ENCODE results near the gene SERPINA4. TPM values are rescaled to one million over a fixed set of nuclear protein-coding genes. Genes with fewer than 3 reads are reported as not detected.

Gene SERPINA4
- total and polyA plus RNA-seq, 2 of the 8 experiments (the other 6 are each of a cell fraction or from before 2014, with no cell fraction given): not detected

DNA sequence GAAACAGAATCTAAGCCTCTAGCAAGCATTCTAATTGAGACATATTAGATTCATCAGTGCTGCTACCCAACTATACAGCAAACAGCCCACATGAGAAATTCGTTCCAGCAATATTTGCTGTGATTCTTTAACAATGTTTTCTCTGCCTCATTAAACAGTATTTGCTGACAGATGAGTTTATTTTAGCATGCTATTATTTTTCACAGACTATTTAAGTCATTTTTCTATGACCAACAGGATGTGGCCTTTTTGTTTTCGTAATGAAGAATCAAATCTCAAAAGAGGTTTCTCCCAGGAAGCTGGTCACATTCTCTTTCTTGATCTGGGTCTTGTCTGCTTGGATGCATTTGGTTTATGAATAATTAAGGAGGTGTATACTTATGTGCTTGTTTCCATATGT is 28.8 kb upstream of the SERPINA4 start:
- Histone ChIP-seq H2BK12ac (ENCODE audit: low read depth, low read length) (no peak overlapping the region), H3K4ac (replicated peaks; ENCODE audit: insufficient read length, low read depth, low read length) (no peak overlapping the region), H2BK15ac (ENCODE audit: low read length) (no peak overlapping the region), H4K20me1 (replicated peaks in 1 of 2; ENCODE audit: control insufficient read depth in 1 of 2, insufficient read depth in 2 of 2, low read length in 2 of 2) (no peaks in the 10 kb centered on the region), H3K18ac (ENCODE audit: extremely low read depth, low read length) (no peak overlapping the region), H3K4me1 (replicated peaks in 1 of 4; ENCODE audit: control insufficient read depth in 3 of 4, insufficient read depth in 4 of 4, low read length in 3 of 4) (no peaks in the 10 kb centered on the region), H3K27me3 (replicated peaks in 1 of 4; ENCODE audit: control insufficient read depth in 3 of 4, extremely low read depth in 1 of 4, insufficient read depth in 3 of 4, low read length in 3 of 4) (peaks cover 0 to 3% (median 0%) of the 10 kb centered on the region in 4 experiments; a peak in 1 of 7 replicates), H2AFZ (ENCODE audit: low read length) (no peak overlapping the region), H3K23ac (ENCODE audit: insufficient read length) (no peak overlapping the region), H3K36me3 (ENCODE audit: control insufficient read depth in 2 of 4, insufficient read depth in 4 of 4, low read length in 3 of 4) (no peaks in the 10 kb centered on the region), H3K9ac (replicated peaks in 1 of 4; ENCODE audit: extremely low read depth in 1 of 4, low read depth in 3 of 4, low read length in 3 of 4) (no peak overlapping the region), H3K79me1 (ENCODE audit: low read depth, low read length) (no peaks in the 10 kb centered on the region), H3K4me2 (ENCODE audit: insufficient read depth in 1 of 2, low read depth in 2 of 2, low read length in 2 of 2) (no peak overlapping the region), H4K91ac (replicated peaks; ENCODE audit: insufficient read length, low read length) (no peak overlapping the region), H3K79me2 (ENCODE audit: control insufficient read depth in 1 of 2, insufficient read depth in 2 of 2, low read length in 2 of 2) (no peaks in the 10 kb centered on the region), H3K14ac (ENCODE audit: insufficient read length) (no peak overlapping the region), H2BK5ac (ENCODE audit: low read depth, low read length) (no peak overlapping the region), H2AK5ac (ENCODE audit: low read depth, low read length) (no peak overlapping the region), H4K5ac (ENCODE audit: insufficient read length, low read depth, low read length) (no peak overlapping the region), H4K8ac (ENCODE audit: extremely low read depth, insufficient read depth, low read length) (no peak overlapping the region), H3K23me2 (ENCODE audit: low read depth, low read length) (no peaks in the 10 kb centered on the region), H2BK20ac (ENCODE audit: low read length) (no peak overlapping the region), H3K27ac (ENCODE audit: low read depth, low read length) (no peak overlapping the region), H3K4me3 (ENCODE audit: extremely low read depth in 1 of 4, insufficient read depth in 2 of 4, low read depth in 3 of 4, low read length in 4 of 4) (no peak overlapping the region), H2BK120ac (replicated peaks; ENCODE audit: low read depth, low read length) (no peak overlapping the region), H3K56ac (replicated peaks; ENCODE audit: insufficient read length, low read depth, low read length) (no peak overlapping the region), H3K9me3 (ENCODE audit: insufficient read depth in 2 of 2, low read depth in 1 of 2, low read length in 1 of 2) (no peaks in the 10 kb centered on the region)
- TF ChIP-seq EGR1 (IDR thresholded peaks at IDR 0.05; ENCODE audit: borderline replicate concordance, low read depth, low read length): no peak
- TF ChIP-seq SP1 (IDR thresholded peaks at IDR 0.05; ENCODE audit: low read depth, low read length): no peak
- no peak for TF ChIP-seq SIN3A (conservative IDR thresholded peaks at IDR 0.05 in 1 of 2, IDR thresholded peaks at IDR 0.05 in 1 of 2; ENCODE audit: low read depth in 1 of 2, low read length in 2 of 2)
- no peak for TF ChIP-seq SIX5 (IDR thresholded peaks at IDR 0.05; ENCODE audit: low read depth, low read length)
- no peak for TF ChIP-seq EP300 (IDR thresholded peaks at IDR 0.05; ENCODE audit: borderline replicate concordance in 1 of 2, low read depth in 2 of 2, low read length in 2 of 2)
- no peak for TF ChIP-seq HDAC6 (IDR thresholded peaks at IDR 0.05; ENCODE audit: low read depth, low read length)
- TF ChIP-seq YY1 (IDR thresholded peaks at IDR 0.05; ENCODE audit: low read depth, low read length): no peak
- TF ChIP-seq KDM1A (IDR thresholded peaks at IDR 0.05; ENCODE audit: borderline replicate concordance, low read length): no peak
- TF ChIP-seq RBBP5 (IDR thresholded peaks at IDR 0.05; ENCODE audit: borderline replicate concordance, low read depth, low read length): no peak
- no peak for TF ChIP-seq ATF3 (IDR thresholded peaks at IDR 0.05; ENCODE audit: insufficient read depth, low read depth, low read length)
- no peak for TF ChIP-seq NRF1 (IDR thresholded peaks at IDR 0.05; ENCODE audit: low read depth, low read length)
- no peak for TF ChIP-seq CHD2 (IDR thresholded peaks at IDR 0.05; ENCODE audit: low read length)
- FAIRE-seq (no peak), DNase-seq (ENCODE audit: low read depth in 1 of 2, low spot score in 2 of 2) (no peak)
- CTCF ChIA-PET (ENCODE audit: partially characterized antibody): interaction anchor here (0.6 to 2.1 kb wide), 8 partner anchors 10 to 528 kb away, joined by 3 to 6 read pairs (median 3); no protein-coding TSS in a partner anchor
- 91% methylated on average over 2 of the region's 2 CpGs; no CpG with 5 or more reads in 1 of the 2 experiments for WGBS, 2 experiments (ENCODE audit: extremely low coverage in 1 of 2, insufficient coverage in 1 of 2, insufficient read length in 1 of 2, insufficient replicate concordance in 2 of 2, low coverage in 1 of 2, low lambda C conversion rate in 2 of 2, missing lambda C conversion rate in 1 of 2)
- POLR2A ChIA-PET (ENCODE audit: partially characterized antibody): interaction anchor here (1.2 kb wide), 1 partner anchor 17 kb away, joined by 3 read pairs; no protein-coding TSS in a partner anchor

All from H1 (cell line).